Panc1 (cell line): ENCODE data around the gene CDH9. TPM values are rescaled to one million over a fixed set of nuclear protein-coding genes. Genes with fewer than 3 reads are reported as not detected.

Source experiments
- ATAC-seq: fragments of 200-7000 bp; cut with Tn5 transposase; 2 replicates; pipeline ENCODE4 v1.9.1; 2020; ENCODE audit warnings: mild to moderate bottlenecking, moderate library complexity
- BruUV-seq: library from RNA; stranded (reverse); fragments of 400-500 nt; replicated peaks from 2 replicates; lab custom pipeline; 2021; lab: Mats Ljungman, UMichigan
- CTCF ChIA-PET: fragments of 300-600 bp; sonication (Branson Sonifier 250); formaldehyde crosslinking; loops from one replicate; lab custom pipeline; 2022; ENCODE audit warnings: antibody characterized with exemption; lab: Charles Lee
- POLR2A ChIA-PET: fragments of 300-600 bp; sonication (Branson Sonifier 250); formaldehyde crosslinking; loops from one replicate; lab custom pipeline; 2022; ENCODE audit warnings: antibody characterized with exemption; lab: Charles Lee
- DNase-seq: peaks from one replicate; pipeline ENCODE4 v3.0.0-alpha.2; 2010; ENCODE audit warnings: low read depth, low spot score
- H3K27ac ChIP-seq: 2 replicates; pipeline ENCODE4 v1.5.1; 2011; ENCODE audit warnings: mild to moderate bottlenecking, low read length, inconsistent platforms
- H3K27me3 ChIP-seq: fragments of 200-500 bp; sonication (Bioruptor generic); 2 replicates; pipeline ENCODE4 v1.6.0; 2014; ENCODE audit warnings: low read length, inconsistent platforms; ENCODE audit not compliant: control insufficient read depth, insufficient read depth
- H3K36me3 ChIP-seq: fragments of 200-500 bp; sonication (Bioruptor generic); 2 replicates; pipeline ENCODE4 v1.5.1; 2014; ENCODE audit warnings: inconsistent platforms, mild to moderate bottlenecking, low read length, moderate library complexity; ENCODE audit not compliant: control insufficient read depth, insufficient read depth
- H3K4me1 ChIP-seq: 2 replicates; pipeline ENCODE4 v1.5.1; 2011; ENCODE audit warnings: inconsistent platforms, mild to moderate bottlenecking, low read length, moderate library complexity; ENCODE audit not compliant: control insufficient read depth, insufficient read depth
- H3K4me3 ChIP-seq, 2 experiments: 2 replicates each; pipeline ENCODE4 v1.5.1; 2011 to 2012; ENCODE audit warnings: low read depth in 2 of 2, low read length in 2 of 2, mild to moderate bottlenecking in 2 of 2, inconsistent platforms in 1 of 2, moderate library complexity in 1 of 2
- H3K9me3 ChIP-seq: fragments of 200-500 bp; sonication (Bioruptor generic); 2 replicates; pipeline ENCODE4 v1.5.1; 2014; ENCODE audit warnings: low read depth, mild to moderate bottlenecking, inconsistent platforms, low read length, moderate library complexity; ENCODE audit not compliant: control insufficient read depth, insufficient read depth
- CTCF ChIP-seq: fragments of 450-650 bp; IDR thresholded peaks from 2 replicates; pipeline ENCODE4 v1.5.1; 2017; ENCODE audit warnings: mild to moderate bottlenecking
- POLR2AphosphoS5 ChIP-seq: IDR thresholded peaks from 2 replicates; pipeline ENCODE4 v1.6.1; 2012; ENCODE audit warnings: mild to moderate bottlenecking, low read depth, low read length, moderate library complexity
- REST ChIP-seq, 2 experiments: IDR thresholded peaks; 2 replicates each; pipeline ENCODE4 v1.6.1; 2011 to 2012; ENCODE audit warnings: low read depth in 2 of 2, control low read depth in 1 of 2, low read length in 1 of 2, mild to moderate bottlenecking in 1 of 2, moderate library complexity in 1 of 2; ENCODE audit not compliant: insufficient read depth in 1 of 2
- SIN3A ChIP-seq: IDR thresholded peaks from 2 replicates; pipeline ENCODE4 v1.6.1; 2012; ENCODE audit warnings: low read depth, mild to moderate bottlenecking, low read length, moderate library complexity, borderline replicate concordance; ENCODE audit not compliant: insufficient read depth
- TCF7L2 ChIP-seq: IDR thresholded peaks from 2 replicates; pipeline ENCODE4 v1.6.1; 2011; ENCODE audit warnings: mild to moderate bottlenecking, low read depth, low read length, inconsistent platforms
- in situ Hi-C: cut with HindIII; loops from 2 replicates; pipeline ENCODE4 v1.10.0; 2016; ENCODE audit warnings: low sequenced_read_pairs, low pct_unique_long_range_greater_than_20kb
- intact Hi-C: fragments of 100-400 bp; cut with micrococcal nuclease; formaldehyde crosslinking; loops from one replicate; pipeline ENCODE4 v1.10.0; 2022; ENCODE audit not compliant: unreplicated experiment
- total RNA-seq: library from RNA; stranded (reverse); gene quantifications from one replicate; pipeline ENCODE4 v1.2.1, GENCODE V29; 2021; ENCODE audit not compliant: unreplicated experiment

The CDH9 gene
- total RNA-seq, 1 experiment from 2014 or later, result 0.10 TPM

- no TSS peak for BruUV-seq
- no peak for ATAC-seq
- POLR2A ChIA-PET, result no interaction called here
- TF ChIP-seq SIN3A (no peak), REST (IDR thresholded peaks at IDR 0.05; ENCODE audit: insufficient read depth in 1 of 2, low read depth in 2 of 2, low read length in 1 of 2) (no peak), TCF7L2 (no peak), CTCF (no peak), POLR2AphosphoS5 (no peak)
- CTCF ChIA-PET, result no interaction called here
- no peak for DNase-seq
- Histone ChIP-seq H3K27me3 (no peaks in the 10 kb centered on the region), H3K27ac (no peak overlapping the region), H3K4me3 (no peak overlapping the region), H3K36me3 (no peaks in the 10 kb centered on the region), H3K9me3 (no peaks in the 10 kb centered on the region), H3K4me1 (no peaks in the 10 kb centered on the region)
- in situ Hi-C loops, result no loop called here
- intact Hi-C loops, result no loop called here
Measured at GRCh38 chr5:26942481-26942880, 95.9 kb downstream of the CDH9 start.

GRCh38 chr5:26940994-26941393 is 97.4 kb downstream of the CDH9 start:
- H3K4me1 ChIP-seq, result no peaks in the 10 kb centered on the region
- BruUV-seq, result no TSS peak
- in situ Hi-C loops (no loop called here), intact Hi-C loops (no loop called here)
- no peaks in the 10 kb centered on the region for H3K36me3 ChIP-seq
- no peaks in the 10 kb centered on the region for H3K27me3 ChIP-seq
- CTCF ChIA-PET, result no interaction called here
- H3K4me3 ChIP-seq, result no peak overlapping the region
- DNase-seq, result no peak
- H3K27ac ChIP-seq, result no peak overlapping the region
- POLR2A ChIA-PET, result interaction anchor here (0.5 kb wide), 1 partner anchor 943 kb away, joined by 11 read pairs; no protein-coding TSS in a partner anchor
- no peak for TF ChIP-seq TCF7L2
- no peak for TF ChIP-seq REST (IDR thresholded peaks at IDR 0.05; ENCODE audit: insufficient read depth in 1 of 2, low read depth in 2 of 2, low read length in 1 of 2)
- TF ChIP-seq CTCF, result no peak
- TF ChIP-seq POLR2AphosphoS5, result no peak
- no peak for TF ChIP-seq SIN3A
- H3K9me3 ChIP-seq, result no peaks in the 10 kb centered on the region
- ATAC-seq, result no peak
